ENCODE measurements around the gene LRRC55.
"Not testable (repeated sequence)": the region's sequence is repeated elsewhere in the genome, so short reads cannot be mapped to it uniquely, and the experiment has no call there.

The LRRC55 gene

DNA sequence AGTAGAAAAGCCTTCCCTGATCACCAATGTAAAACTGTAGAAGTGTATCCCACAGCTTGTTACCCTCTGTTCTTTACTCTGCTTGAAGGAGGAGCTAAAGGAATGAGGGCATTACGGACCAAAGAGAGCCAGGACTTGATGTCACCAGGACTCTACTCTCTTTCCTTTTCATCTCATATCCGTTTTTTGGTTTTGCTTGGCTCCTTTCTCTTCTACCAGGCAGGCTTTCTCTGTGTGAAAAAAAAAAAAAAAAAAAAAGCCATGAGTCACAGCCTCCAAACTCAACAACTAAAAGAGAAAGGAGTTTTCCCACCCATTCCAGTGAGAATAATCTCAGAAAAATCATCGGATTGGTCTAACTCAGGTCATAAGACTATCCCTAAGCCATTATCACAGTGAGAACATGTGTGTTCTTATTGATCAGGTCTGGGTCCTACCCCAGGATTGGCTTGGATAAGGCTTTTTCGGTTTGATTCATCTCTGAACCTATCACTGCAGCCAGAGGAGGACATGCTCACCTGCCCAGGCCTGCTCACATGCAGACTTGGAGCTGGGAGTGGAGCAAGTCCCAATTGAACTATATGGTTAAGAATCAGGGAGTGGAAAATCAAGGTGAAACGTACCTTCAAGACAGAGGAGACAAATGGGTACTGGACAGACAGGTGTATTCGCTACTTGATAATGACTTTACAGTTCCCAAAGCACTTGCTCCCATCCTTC lies 19.4 kb upstream of the LRRC55 start:
- no peak for DNase-seq

DNA sequence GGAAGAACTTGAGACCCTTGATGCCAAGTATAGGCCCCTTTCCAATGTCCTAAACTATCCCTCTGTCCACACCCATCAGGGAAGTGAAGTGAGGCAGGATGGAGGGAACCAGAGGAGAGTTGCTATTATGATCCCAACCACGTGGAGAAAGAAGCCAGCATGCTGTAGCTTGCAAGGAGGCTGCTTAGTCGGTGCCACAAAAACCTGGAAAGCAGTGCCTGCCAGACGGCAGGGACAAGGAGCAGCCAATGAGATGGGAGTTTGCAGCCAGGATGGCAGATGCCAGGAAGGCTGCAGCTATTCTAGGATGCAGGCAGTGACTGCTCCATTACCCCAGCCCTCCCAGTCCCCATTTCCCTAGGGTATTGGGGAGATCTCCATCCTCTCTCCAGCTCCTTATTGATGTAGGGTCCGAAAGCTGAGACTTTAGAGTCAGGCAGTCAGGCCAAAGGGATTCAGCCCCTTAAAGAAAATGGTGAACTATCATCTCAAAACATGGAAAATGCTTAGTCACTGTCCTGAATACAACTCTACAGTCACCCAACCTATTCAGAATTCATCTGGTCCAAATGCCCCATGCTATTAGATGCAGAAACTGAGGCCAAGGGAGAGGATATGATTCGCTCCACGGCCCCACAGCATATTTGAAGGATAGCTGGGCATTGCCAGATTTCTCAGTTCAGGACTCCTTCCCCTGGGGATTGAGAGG lies 18.4 kb upstream of the LRRC55 start:
- DNase-seq = no peak

DNA sequence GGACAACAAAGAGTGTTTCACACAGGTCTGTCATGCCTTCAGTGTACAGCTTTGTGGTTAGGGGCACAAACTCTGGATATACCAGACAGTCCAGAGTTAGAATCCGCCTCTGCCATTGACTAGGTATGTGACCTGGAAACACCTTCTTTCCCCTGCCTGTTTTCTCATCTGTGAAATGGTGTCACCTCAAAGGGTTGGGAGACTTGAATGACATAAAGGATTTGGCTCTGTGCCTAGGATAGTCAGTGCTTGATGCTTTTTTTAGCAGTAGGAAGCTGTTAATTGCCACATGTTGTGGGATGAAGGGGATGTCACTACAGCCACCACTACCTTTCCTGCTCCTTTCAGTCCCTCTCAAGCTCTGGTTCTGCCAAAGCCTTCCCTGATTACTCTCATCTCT lies 17.4 kb upstream of the LRRC55 start:
- no peak for DNase-seq

DNA sequence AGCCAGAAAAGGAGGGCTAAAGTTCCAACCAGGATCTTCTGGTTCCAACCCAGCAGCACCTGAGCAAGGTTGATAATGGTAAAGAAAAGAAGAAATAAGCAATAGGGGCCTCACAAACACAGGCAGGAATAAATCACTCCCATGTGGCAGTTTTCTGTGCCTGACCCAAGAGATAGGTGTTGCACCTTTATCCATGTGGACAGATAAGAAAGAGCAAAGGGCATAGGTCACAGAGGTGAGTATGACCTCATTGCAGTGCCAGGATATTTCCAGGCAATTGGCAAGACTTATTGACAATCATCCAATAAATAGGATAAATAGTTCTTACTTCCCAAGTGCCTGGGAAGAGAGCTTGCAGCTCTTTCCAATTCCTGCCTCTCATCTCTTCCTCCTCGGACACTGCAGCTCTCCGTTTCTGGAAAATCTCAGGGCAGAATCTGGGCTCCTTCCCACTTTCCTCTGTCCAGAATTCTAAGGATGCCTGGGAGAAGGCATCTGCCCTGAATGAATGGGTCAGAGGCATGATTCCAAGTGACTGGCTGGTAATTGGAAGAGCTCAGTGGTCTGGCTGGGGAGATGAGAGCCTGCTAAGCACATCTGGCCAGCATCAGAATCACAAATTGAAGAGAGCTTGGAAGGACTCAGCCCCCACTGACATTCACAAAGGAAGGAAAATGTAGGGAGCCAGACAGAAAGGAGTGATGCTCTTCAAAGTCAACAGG lies 14.5 kb upstream of the LRRC55 start:
- DNase-seq = no peak

DNA sequence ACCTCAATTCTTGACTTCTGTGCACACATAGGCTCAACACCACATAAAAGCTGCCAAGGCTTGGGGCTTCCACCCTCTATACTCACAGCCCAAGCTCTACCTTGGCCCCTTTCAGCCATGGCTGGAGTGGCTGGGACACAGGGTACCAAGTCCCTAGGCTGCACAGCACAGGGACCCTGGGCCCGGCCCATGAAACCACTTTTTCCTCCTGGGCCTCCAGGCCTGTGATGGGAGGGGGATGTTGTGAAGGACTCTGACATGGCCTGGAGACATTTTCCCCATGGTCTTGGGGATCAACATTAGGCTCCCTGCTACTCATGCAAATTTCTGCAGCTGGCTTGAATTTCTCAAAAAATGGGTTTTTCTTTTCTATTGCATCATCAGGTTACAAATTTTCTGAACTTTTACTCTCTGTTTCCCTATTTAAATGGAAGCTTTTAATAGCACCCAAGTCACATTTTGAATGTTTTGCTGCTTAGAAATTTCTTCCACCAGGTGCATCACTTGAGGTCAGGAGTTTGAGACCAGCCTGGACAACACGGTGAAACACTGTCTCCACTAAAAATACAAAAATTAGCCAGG lies 11.9 kb upstream of the LRRC55 start:
- DNase-seq = not testable (repeated sequence)

DNA sequence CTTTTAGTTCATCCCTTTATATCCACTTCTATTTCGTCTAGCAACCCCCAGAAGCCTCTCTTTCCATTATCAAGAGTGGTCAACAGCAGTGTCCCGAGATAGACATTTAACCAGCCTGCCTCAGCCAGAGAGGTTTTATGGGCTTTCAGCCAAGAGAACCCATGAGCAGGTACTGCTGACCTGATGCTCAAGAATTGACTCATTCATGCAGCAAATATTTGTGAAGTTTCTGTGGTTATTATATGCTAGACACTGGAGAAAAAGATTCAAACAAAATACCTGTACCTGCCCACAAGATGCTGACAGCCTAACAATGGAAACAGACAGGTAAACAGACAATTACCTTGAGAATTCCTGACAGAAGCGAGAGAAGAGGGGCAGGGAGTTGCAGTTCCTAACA lies 9.7 kb upstream of the LRRC55 start:
- DNase-seq = no peak

DNA sequence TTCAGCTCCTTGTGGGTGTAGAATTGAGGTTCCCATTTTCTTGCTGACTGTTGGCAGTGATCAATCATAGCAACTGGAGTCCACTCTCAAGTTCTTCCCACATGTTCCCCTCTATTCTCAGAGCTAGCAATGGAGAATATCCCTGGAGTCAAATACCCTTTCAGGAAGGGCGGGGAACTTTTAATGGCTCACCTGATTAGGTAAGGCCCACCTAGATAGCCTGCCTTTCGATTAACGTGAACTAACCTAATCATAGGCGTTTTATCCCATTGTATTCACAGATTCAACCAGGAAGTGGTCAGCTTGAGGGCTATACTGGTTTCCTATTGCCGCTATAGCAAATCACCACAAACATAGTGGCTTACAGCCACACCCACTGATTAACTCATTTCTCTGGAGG lies 7.1 kb upstream of the LRRC55 start:
- no peak for DNase-seq

DNA sequence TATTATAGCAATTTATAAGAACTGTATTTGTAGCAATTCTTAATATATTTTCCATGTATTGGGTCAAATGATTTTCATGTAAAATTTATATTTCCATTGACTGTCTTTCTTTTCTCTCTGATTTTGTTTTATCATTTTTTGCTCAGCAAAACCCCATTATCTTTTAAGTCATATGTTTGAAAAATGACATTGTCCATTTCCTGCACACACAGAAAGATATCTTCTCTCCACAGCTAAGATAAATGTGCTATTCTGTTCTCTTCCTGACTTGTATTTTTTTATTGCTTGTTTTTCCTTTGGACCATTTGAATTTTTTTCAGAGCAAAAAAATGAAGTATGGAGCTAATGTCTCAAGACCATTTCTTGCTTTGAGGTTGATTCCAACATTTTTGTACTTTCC lies 6.3 kb upstream of the LRRC55 start:
- DNase-seq = no peak

DNA sequence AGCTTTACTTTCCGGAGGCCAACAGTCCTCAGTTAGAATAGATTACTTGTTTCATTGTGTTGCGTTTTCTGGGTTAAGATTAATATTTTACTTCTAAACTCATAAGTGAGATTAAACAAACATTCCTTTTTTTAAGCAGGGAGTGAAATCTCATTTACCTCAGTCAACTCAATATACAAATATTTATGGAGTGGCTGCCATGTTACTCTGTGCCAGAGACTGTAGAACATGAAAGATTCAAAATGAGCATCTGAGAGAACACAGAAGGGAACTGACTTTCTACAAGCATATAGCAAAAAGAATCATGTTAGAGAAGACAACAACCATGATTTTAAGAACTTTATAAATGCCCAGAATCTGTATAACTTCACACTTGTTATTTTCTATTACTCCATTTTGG lies 3.4 kb upstream of the LRRC55 start:
- DNase-seq = no peak

DNA sequence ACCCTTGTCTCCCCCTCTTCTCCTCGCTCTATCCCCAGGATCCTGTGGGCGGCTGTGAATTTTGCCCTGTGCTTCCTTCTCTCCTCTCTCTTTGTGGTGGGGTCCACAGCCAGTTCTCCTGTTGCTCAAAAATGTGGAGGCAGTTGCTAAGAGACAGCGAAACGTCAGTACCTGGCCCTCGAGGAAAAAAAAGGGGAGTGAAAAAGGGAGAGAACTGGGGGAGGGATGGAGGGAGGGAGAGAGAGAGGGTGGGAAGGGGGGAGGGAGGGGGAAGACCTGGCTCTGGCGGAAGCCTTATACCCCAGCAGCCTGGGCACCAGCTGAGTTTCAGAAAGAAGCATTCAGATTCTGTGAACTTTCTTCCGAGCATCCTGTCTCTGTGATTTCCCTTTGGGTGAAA lies 2.1 kb upstream of the LRRC55 start:
- no peak for DNase-seq

DNA sequence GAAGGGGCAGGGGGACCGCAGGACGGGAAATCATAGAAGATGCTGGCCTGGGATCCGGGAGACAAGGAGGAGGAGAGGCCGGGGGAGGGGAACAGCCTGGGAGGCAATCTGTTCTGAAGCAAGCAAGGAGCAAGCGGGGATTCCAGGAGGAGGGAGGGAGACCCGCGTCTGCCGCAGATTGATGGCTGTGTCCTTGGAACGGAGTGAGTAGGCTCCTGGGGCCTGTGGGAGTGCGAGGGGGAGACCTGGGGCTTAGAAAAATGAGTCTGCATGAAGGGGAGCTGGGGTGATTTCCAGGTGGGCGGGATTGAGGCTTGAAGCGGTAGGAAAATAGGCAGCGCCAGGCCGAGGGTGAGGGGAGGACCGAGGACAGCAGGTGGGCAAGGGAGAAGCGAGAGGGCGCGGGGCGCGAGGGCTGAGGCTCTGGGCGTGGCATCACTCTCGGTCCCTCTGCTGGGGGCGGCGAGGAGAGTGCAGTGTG lies 1.6 kb upstream of the LRRC55 start:
- no peak for DNase-seq

DNA sequence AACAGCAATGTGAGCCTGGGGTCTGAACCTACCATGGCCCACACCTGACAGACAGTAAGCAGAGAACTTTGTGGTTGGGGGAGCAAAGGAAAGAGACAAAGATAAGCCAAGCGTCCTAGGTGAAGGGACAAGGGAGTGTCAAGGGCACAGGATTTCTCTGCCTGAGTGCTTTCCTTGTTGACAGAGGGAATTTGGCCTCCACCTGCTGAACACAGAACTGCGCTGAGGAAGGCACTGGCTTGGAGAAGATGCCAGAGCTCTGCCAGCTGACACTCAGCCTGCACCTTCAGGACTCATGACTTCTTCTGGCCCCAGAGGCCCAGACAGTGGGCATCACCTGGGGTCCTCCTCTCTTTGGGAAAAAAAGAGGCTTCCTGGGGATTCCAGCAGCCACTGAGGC lies 789 bp upstream of the LRRC55 start:
- no peak for DNase-seq

DNA sequence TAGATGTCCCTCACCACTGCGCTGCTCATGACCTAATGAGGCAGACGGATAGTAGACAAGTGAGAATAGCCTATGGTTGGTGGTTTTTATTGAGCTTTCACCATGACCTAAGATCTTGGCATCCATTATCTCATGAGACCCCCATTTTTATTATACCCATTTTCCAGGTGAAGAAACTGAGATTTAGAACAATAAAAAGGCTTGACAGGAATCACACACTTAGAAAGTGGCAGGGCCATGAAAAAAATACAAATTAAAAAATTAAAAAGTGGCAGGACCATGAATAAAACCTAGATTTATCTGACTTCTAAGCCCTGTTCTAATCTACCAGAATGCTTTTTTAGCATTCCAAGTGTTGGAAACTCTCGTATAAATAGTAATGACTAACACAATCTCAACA lies 1.1 kb downstream of the LRRC55 start:
- no peak for DNase-seq

DNA sequence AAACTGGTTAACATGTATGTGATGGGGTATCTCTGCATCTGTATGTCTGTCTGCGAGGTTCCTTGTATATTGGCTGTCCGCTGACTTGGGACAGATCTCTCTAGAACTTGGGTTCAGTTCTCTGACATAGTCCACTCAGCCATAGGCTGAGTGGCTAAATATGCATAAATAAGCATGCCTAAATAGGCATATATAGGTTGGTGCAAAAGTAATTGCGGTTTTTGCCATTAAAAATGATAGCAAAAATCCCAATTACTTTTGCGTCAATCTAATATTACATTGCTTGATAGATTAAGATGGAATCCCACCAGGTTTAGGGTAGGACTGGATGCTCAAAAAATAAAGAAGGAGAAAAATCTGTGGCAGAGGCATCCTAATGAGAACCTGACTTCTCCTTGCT lies 8.8 kb downstream of the LRRC55 start:
- DNase-seq = no peak

DNA sequence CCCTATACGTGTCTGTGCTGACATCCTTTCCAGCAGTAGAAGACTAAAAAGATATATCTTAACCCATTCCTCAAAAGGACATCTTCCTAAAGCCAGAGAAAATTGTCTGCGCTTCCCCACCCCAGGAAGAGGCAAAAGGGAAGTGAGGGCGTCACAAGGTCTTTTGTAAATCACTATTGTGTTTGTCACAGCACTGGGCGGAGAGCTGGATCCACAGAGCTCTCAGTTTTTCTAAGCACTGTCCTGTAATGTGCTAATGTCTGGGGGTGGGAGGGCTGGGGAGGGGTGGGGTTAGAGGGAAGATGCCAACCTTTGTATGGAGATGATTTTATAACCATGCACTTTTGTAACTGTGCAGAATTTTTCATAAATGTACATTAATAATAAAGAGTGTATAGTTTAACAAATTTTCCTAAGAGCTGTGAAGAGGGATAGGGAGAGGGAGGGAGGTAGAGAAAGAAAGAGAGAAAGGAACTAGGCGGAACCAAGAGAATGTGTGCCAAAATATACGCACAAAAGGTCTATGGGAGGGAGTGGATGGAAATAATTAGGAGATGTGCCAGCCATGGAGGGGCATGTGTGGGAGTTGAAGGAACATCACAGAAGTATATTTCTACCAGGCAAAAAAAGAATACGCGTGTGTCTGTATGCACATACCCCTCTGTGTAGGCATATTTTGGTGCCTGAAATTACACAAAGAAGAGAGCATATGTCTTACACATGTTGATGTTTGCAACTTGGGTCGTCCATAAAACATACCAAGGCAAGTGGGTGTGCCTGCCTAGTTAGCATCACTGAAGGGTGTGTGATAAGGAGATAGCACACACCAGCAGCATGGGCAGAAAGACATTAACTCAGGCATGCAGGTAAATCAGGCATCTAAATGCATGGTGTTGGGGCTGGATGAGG lies 9.8 kb downstream of the LRRC55 start:
- peak; percentile 5 to 28 for DNase-seq

DNA sequence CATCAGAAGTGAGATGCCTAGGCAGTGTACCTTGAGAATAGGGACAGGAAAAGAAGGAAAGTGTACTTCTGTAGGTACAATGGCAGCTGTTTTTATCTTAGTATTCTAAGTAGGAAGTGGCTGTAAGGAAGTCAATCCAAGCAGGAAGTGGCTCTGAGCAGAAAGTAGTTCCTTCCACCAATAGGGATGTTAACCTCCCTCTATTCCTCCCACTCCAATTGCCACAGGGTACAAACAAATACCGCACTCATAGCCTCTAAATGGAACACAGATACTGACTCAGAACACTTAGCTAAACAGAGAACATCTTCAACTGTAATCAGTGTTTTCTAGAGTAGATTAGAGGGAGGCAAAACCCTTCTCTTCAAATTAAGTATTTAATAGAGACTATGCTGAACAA lies 10.6 kb downstream of the LRRC55 start:
- DNase-seq = peak; percentile 50 to 53

DNA sequence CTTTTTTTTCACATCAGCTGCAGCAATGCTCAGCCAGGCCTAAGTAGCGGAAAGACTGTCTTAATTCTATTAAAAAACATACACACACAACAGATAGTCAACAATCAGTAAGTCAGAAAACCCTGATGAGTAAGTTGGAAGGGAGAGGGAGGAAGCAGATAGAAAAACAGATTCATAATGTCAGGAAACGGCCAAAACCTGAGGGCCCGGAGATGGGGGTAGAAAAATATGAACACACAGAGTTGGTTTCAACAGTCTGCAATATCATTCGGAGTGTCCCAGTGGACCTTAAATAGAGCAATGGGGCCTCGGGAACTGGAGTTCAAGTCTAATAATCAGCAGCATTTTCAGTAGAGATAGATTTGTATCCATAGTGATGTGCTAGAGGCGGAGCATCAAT lies 14.8 kb downstream of the LRRC55 start:
- no peak for DNase-seq

DNA sequence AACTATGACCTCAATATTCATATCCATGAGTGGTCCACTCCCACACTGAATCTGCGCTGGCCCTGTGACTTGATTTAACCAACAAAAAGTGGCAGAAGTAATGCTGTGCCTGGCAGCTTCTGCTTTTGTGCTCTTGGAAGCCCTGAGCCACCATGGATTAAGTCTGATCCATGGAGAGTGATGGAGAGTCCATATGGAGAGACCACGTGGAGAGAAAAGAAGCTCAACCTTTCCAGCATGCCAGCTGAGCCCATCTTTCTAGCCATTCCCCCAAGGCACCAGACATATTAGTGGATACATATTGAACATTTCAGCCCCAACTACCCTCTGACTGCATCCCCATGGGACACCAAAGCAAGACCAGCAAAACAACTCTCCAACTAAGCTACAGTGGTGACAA lies 16.0 kb downstream of the LRRC55 start:
- no peak for DNase-seq

DNA sequence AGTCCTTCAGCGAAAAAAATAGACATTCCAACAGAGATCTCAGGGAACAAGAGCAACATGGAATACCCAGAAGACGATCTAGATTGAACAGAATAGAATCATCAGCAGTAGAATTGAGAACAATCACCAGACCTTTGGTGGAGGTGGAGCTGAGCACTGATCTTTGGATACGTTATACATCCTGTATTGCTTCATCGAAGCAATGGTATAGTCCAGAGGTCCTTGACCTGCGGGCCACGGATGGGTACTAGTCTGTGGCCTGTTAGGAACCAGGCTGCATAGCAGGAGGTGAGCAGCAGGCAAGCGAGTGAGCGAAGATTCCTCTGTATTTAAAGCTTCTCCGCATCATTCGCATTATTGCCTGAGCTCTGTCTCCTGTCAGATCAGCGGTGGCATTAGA lies 17.6 kb downstream of the LRRC55 start:
- no peak for DNase-seq

DNA sequence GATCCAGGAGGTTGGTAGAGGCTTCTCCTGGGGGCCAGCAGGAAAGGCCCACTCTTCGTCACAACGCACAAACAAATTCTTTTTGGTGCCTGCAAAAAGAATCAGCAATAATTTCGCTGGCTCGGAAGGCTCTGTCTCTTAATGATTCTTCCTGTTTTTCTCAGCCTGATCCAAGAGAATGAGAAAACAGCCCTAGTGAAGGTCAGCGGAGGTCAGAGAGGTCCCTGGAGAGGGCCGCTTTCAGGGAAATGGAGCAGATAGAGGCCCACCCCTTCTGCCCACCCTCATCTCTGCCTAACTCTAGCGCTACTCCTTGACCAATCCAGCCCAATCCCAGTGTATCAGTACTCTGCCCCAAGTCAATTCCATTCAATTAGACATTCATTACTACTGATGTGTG lies 19.2 kb downstream of the LRRC55 start:
- no peak for DNase-seq

DNA sequence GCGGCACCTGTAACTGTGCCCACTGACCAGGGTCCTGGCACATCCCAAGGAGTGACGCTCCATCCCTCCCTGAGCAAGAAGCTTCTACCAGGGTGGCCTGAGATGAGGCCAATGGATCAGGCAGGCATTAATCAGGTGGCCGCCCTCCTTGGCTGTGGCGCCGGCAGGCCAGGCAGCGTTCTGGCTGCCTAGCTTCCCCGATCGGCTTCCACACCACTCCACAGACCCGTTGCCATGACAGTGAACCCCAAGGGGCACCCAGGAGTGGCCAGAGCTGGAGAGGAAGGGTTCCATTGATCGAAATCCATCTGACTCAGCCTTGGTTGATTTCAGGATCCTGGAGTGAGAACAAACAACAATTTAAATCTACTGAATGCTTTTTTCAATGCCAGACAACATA lies 20.5 kb downstream of the LRRC55 start:
- no peak for DNase-seq

DNA sequence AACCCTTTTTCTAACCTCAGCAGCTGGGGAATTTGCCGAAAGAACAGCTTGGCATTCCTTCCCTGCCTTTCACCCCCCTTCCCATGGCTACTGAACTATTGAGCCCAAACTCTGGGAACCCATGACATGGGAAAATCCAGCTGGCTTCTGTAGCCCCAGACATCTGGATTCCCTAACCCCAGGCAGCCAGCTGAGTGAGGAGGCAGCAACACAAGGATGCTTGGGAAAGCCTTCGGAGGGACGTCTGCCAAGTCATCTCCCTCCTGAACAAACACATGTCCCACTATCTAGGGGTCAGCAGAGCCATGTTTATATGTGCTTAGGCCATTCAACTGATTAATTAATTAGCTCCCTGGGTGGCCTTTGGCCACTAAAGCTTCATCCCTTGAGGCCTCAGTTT lies 21.6 kb downstream of the LRRC55 start:
- DNase-seq = no peak

Data from inflammatory macrophage (primary cell).